GM18507 (cell line): Measurements from ENCODE around the gene SPSB1.

ENCODE experiments used
- DNase-seq: peaks from one replicate; pipeline ENCODE4 v3.0.0; 2011; ENCODE audit warnings: low read depth; ENCODE audit not compliant: insufficient read length; ENCODE audit errors: extremely low spot score
- FAIRE-seq: peaks from 2 replicates; lab custom pipeline; 2011; peaks lifted over from hg19 to GRCh38; lab: Jason Lieb, UNC

Gene SPSB1

DNA sequence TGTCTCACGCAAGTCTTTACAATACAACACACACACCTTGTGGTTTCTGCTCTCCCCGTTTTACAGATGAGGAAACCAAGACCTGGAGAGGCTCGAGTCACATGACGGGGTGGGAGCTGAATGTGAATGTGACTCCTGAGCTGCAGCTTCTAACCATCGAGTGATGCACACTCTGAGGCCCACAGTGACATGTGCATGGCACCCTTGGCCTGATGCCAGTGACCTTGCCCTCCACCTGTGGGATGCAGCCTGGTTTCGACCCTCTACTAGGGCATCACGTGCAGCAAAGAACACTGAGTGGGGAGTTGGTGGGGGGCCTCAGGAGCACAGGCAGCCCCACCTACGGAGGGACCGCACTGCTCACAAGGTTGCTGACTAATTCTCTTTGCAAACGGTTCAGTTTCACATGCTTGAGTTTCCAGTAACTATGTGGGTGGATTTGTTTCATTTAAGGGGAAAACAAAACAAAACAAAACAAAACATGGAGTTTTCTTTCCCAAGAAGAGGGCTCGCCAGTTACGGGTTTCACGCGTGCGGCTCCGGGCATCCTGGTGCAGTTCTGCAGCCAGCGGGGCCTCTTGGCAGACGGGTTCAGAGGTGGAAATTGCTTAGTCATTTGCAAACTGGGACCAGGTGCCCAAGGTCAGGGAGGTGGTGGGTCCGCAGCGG, 22.9 kb downstream of the SPSB1 start:
- FAIRE-seq (peak; percentile 64), DNase-seq (no peak)

DNA sequence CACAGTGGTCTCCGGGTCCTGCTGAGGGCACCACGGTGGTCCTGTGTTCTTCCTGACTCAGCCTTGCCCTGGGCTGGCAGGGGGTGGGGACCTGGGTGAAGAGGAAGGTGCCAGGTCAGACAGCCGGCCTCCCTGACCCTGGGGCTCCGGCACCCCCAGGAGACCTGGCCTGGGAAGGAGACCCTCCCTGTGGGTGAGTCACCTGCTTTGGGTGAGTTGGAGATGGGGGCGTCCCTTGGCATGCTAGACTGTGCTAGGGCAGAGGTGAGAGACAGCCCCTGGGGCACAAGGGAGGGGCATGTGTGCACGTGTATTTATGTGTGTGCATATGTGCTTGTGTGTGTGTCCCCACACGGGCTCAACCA, 23.4 kb downstream of the SPSB1 start:
- FAIRE-seq (no peak), DNase-seq (no peak)

DNA sequence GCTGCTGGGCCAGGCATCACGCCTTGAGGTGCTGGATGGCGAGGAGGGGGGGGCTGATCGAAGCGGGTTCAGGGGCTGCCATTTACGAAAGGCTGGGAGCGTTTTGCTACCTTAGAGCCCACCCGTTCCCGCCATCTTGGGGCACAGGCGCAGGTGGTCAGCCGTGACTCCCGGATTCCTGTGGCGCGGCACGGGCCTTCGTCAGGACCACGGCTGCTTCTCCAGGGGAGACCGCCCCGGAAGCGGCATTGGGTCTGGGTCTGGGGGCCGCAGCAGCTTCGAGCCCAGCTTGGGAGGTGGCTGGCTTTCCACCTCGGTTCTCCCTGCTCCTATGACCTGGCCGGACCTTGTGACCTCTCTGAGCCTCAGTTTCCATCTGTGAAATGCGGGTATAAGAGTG, 23.8 kb downstream of the SPSB1 start:
- FAIRE-seq (no peak), DNase-seq (no peak)

DNA sequence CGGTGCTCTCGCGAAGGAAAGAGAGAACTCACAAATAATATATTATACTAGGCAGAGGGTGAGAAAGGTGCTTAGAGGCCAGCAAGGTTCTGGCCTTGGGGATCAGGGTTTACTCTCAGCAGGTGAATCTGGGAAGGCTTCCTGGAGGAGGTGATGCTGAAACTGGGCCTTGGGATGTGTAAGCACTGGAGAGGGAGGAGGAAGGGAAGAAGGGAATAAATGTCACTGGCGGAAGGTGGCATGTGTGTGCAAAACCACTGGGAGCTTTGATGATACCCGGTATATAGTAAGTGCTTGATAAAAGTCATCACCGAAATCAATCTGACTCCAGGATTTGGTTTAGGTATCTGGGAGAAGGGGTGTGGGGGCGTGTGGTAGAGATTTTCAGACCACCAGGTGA, 24.4 kb downstream of the SPSB1 start:
- FAIRE-seq = no peak

DNA sequence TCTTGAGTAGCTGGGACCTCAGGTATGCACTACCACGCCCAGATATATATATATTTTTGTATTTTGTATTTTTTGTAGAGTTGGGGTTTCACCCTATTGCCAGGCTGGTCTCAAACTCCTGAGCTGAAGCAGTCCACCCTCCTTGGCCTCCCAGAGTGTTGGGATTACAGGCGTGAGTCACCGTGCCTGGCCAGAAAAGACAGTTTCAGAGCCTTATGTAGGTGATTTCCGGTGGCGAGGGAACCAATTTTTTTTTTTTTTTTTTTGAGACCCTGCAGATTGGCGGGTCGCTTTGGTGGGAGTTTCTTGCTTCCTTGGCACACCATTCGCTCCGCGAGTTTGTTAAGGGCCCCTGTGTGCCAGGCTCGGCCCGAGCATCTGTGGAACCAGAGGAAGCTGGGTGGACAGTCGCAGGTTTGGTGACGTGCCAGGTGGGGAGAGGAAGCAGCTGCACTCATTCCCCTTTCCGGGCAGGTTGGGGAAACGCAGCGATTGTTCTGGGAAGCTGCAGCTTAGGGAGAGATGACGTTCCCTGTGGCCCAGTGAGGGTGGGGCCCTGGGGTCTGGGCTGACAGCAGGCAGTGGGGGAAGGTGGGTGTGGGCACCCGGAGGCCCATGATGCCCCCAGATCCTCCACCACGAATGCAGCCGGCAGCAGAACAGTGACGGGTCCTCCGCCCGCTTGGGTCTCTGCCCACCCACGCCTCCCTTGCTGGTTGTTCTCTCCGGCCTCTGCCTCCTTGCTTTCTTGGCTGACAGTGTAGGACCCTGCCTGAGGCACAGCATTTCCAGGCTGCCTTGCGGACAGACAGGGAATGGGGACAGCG, 25.1 kb downstream of the SPSB1 start:
- DNase-seq (no peak), FAIRE-seq (no peak)

More for the DNA sequence above, 24.4 kb downstream of the SPSB1 start:
- DNase-seq = no peak

DNA sequence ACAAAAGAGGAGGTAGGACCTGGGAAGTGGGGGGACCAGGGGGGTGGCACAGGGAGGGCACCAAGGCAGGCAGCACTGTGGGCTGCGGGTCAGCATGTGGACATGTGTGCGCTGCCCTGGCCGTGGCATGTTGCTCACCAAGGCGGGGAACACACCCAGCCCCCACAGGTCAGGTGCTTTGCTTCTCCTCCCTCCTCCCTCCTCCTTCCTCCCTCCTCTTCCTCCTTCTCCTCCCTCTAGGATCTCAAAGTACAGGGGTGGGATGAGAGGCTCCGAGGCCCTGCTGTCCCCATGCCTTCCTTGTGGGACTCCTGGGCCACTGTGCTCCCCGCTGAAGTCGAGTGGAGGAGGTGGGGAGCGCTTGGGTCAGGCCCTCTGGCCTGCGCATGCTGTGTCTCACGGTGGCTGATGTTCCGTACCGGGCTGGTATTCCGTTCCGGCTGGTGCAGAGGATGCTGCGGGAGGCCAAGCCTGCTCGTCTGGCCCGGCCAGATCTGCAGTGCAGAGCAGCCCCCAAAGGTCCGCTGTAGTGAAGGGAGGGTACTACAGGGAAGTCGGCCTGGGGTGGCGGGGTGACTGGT, 26.6 kb downstream of the SPSB1 start:
- FAIRE-seq (no peak), DNase-seq (no peak)

DNA sequence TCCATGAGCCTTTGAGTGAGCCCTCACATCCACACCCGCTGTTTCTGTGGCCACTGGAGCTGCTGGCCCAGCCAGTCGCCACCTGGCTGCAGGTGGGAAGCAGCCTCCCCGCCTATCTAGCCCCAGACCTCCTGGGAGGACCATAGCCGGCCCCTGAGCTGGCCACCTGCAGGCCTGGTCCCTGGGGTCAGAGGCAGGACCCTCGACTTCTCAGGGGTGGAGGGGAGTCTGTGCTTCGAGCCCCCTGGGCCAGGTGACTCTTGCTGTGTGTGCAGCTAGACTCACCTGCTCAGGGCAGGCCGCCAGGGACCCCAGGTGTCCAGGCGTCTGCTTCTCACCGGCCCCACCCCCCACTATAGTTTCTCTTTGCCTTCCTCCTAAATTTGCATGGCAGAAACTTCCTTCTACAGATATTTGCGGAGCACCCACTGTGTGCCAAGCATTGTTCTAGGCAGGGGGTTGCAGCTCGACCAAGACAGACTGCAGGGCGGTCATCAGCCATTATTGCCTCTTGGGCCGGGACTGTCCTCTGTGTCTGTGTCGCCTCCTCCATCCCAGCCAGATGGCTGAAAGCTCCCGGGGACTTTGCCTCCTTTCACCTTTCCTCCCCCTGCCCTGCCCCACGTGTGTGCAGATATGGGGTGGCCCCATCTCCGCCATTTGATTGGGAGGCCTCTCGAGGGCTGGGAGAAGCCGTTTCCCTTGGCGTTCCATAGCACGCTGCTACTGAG, 27.3 kb downstream of the SPSB1 start:
- FAIRE-seq = no peak
- no peak for DNase-seq

DNA sequence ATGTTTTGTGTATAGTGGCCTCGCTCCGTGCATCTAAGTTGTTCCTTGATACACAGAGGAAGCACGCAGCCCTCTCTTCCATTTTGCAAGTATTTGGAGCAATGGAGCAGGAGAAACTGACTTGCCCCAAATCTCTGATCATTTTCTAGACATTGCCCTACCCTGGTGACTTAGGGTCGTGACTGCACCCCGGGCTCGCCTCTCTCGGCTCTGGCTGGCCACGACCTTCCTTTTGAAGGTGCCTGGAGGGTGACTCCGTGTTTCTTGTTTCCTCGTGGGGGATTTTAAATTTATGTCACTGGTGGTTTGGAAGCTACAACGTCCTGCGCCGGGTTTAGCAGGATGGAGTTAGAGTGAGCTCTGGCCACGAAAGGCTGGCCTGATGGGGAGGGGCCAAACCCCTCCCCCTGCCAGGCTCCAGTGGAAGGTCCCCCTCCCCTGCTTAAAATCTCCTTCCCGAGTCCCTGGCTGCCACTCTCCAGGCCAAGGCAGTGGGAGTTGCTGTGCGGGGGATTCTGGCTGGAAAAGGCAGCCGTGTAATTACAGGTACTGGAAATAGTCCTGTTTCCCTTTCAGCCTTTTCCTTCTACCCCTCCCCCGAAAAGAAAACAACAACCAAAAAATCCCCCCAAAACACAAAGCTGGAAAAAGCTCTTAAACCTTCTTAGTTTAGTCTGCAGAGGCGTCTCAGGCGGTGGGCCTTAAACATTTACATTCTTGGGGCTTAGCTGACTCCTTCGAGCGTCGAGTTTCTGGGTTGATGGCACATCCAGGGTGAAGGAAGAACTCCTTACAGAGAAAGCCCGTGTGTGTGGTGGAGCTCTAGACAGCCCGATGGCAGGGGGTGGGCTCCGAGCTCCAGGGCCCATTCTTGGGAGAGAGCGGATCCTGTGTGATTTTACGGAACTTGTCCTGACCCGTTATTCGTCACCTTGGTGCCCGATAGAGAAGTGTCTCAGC, 28.1 kb downstream of the SPSB1 start:
- DNase-seq = no peak
- no peak for FAIRE-seq

DNA sequence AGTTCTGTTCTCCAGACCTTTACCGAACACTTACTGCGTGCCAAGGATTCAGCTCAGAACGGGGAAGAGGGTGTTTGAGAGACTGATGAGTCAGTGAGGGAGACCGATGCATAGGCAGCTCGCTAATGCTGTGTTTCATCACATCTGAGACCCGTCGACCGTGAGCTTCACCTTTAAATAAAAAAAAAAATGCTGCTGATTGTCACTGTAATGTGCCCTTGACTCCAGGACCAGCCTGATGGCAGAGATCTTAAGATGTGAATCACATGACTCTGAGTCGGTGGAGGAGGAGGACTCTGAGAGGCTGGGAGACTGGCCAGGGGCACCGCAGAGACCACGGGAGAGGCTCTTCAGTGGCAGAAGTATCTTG, 28.8 kb downstream of the SPSB1 start:
- no peak for DNase-seq
- FAIRE-seq = no peak

DNA sequence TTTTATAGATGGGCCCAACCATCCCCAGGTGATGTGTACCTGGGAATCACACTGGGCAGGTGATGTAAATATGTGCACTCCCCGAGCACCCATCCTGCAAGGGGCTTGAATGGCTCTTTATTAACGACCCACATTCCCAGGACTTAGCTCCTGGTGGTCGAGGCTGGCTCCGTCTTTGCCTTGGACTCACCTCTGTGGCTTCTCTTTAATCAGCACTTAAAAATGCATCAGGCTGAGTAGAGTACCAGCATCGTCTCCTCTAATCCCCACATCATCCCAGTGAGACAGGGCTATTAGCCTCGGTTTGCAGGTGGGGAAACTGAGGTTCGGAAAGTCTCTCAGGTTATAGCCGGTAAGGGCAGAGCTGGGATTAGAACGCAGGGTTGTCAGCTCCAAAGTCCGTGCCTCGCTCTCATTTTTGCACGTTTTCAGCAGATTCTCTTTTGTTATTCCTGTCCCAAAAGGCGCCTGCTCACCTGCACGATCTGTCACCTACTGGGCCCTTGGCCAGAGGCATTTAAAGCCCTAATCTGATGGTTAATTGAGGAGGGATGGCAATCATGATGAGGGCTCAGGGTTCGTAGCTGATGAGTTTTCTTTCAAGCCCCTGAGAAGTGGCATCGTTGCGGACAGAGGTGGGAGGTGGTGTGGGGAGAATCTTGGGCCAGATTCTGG, 29.4 kb downstream of the SPSB1 start:
- DNase-seq (no peak), FAIRE-seq (no peak)

DNA sequence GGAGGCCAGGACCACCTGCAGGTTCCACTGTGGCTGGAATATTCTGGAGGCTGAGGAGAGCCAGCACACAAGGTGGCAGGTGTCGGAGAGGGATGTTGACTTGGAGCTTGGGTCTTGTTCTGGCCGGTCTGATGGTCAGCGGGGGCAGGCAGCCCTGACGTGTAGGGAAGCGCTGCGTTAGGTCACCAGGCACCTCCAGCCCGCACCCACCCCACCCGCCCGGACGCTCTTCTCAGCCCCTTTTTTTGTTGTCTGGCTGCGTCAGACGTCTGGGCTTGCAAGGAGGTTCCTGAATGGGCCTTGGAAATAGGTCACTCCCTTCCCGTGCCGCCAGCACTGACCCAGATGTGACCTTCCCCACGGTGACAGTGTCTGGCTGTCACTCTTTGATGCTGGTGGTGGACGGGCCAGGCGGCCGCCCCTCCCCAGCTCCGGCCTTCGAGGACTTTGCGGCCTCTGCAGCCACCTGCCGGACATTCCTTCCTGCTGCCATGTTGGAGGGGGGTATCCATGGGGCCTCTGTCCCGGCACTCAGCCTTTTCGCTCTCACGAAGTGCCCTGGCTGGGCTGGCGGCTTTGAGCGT, 30.1 kb downstream of the SPSB1 start:
- no peak for FAIRE-seq

DNA sequence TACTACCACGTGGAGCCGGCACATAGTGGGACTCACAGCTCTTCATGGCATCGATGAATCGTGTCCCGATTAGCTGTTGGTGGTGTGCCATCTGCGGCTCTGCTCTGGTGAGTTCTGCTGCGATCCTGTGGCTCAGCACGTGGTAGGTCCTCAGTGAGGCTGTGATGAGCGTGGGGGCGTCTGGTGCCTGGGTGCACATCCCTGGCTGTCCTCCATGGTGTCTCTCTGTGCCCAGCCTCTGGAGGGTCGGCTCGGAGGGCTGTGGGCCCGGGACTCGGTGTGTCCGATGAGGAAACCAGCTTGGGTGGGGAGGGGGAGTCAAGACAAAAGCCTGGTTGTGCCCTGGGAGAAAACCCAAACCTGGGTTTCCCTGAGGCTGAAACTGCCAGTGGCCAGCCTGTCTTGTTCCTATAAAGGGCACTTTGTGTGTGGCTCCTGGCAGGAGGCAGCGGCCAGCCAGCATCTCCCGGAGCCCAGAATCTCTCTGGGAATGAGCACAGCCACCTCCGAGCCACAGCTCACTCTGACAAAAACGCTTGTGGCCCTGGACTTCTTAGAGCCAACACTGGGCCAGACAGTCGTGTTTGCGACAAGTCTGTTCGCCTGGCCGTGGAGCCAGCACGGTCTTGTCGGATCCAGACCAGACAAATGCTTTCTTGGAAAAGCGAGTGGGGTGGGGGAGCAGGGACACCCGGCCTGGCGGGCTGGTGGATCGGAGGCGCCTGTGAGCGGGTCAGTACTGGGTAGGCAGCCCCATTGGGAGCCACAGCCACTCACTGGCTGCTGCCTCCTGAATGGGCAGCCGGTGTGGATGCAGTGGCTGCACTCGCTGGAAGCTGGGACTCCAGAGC, 31.8 kb downstream of the SPSB1 start:
- FAIRE-seq = no peak
- no peak for DNase-seq

More for the DNA sequence above, 30.1 kb downstream of the SPSB1 start:
- DNase-seq = no peak

DNA sequence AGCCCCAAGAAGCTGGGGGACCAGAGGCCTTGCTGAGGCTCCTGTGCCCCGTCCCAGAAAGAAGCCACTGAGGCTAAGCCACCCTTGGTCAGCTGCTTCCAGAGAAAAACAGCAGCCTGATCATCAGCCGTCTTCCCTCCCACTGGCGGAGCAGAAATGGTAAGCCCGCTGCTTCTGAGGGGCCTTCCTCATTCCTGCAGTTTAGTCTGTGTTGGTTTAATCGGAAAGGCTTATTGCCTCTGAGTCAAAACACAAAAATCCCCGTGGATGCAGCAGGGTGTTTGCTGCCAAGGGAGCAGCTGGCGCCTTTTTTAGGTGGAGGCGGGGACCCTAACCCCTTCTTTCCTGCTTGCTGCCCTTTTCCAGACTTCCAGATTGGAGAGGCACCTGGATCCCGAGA, 33.9 kb downstream of the SPSB1 start:
- DNase-seq = no peak
- no peak for FAIRE-seq

DNA sequence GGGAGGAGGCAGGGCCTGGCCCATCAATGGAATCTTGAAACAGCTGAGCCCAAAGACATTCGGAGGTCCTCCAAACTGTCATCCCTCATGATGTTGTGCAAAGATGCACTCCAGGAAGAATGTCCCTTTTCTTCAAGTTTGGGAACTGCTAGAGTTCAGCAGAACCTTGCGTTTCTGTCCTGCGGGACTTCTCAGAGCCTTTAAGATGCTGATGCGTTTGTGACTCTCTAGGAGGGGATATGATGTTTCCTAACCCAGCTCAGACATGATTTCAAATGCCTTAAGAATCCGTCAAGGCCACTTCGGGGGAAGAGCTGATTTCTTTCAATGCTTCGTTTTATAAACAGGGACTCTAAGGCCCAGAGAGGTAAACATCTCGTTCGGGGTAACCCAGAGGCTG, 35.5 kb downstream of the SPSB1 start:
- FAIRE-seq (no peak), DNase-seq (no peak)

DNA sequence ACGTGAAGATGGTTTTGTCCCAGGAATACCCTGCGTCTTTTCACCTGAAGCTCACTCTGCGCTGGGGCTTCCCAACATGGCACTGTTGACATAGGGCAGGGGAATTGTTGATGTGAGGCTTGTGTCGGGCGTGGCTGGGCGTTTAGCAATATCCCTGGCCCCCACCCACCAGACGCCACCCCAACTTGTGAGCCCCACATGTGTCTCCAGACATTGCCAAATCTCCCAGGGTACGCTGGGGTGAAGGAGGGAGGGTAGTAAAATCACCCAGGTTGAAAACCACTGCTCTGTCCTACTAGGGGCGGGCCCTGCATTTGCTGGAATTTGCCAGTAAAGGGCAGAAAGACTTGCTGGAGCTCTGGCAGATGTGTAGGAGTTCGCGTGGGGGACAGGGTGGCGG, 36.0 kb downstream of the SPSB1 start:
- no peak for FAIRE-seq
- DNase-seq = no peak

DNA sequence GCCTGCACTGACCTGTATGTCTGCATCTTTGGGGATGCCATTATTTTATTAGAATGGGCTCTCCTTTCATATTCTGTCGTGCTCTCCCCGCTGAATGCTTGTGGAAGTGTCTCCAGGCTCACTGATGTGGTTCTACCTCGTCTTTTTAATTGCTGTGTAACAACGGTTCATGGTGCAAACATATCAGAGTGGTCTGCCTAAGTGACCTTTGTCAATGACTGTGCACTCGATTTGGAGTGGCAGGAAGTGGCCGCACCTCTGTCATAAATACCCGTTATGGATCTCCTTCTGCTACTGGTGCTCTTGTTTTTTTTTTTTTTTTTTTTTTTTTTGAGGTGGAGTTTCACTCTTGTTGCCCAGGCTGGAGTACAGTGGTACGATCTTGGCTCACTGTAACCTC, 38.3 kb downstream of the SPSB1 start:
- FAIRE-seq (no peak), DNase-seq (no peak)

DNA sequence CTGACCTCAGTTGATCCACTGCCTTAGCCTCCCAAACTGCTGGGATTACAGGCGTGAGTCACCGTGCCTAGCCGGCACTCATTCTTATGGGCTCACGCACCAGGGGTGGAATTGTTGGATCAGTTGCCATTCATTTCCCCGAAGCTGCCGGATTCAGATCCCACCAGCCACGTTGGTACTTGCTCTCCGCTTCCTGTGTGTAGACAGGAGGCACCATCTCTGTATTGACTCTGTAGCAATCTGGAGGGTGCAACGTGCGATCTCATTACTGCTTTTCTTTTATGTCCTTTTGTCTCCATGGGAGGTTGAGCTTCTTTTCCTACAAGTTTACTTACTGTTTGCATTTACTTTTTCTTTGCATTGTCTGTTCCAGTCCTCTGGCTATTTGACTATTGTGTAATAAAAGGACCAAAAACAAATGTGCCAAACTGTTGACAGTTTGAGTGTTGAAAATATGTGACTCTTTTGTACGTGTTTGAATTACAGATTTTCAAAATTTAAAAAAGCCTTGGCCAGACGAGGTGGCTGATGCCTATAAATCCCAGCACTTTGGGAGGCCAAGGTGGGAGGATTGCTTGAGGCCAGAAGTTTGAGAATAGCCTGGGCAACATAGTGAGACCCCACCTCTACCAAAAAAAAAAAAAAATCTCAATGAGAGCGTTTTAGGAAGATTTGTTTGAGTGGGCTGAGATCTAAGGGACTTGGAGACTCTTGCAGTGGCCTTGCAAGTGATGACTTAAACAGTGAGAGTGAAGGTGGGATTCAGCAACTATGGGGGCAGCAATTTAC, 39.1 kb downstream of the SPSB1 start:
- DNase-seq (no peak), FAIRE-seq (no peak)
